ENCODE results near the gene ARID5B.

DNA sequence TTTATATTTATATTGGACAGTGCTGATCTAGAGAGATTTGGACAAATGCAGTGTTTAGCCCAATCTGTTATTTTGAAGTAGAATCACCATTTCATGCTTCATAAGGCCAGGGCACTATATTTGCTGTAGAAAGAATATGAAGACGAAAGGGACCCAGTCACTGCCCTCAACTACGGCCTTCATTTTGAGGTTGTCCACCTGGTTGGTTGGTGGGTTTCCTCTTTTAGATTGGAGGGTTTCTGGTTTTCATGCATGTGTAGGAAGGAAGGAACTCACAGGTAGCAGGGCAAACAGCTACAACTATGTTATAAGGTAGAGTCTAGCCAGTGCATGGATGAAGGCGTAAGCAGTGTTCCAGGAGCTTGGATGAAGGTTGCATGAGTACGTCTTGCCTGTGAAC is 56.3 kb downstream of the ARID5B start:
- TF ChIP-seq, protein P1, sequence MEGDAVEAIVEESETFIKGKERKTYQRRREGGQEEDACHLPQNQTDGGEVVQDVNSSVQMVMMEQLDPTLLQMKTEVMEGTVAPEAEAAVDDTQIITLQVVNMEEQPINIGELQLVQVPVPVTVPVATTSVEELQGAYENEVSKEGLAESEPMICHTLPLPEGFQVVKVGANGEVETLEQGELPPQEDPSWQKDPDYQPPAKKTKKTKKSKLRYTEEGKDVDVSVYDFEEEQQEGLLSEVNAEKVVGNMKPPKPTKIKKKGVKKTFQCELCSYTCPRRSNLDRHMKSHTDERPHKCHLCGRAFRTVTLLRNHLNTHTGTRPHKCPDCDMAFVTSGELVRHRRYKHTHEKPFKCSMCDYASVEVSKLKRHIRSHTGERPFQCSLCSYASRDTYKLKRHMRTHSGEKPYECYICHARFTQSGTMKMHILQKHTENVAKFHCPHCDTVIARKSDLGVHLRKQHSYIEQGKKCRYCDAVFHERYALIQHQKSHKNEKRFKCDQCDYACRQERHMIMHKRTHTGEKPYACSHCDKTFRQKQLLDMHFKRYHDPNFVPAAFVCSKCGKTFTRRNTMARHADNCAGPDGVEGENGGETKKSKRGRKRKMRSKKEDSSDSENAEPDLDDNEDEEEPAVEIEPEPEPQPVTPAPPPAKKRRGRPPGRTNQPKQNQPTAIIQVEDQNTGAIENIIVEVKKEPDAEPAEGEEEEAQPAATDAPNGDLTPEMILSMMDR (conservative IDR thresholded peaks at IDR 0.05; ENCODE audit: low read length), result no peak
- no peak for TF ChIP-seq EZH2phosphoT487 (IDR thresholded peaks at IDR 0.05; ENCODE audit: borderline replicate concordance)
